ENCODE data around the gene MLXIP.
"Not testable (repeated sequence)": the region's sequence is repeated elsewhere in the genome, so short reads cannot be mapped to it uniquely, and the experiment has no call there.

Gene MLXIP

GRCh38 chr12:122052285-122052684 is 26.3 kb upstream of the MLXIP start:
- DNase-seq: no peak

- DNase-seq: no peak
Measured at GRCh38 chr12:122054842-122055520, 23.6 kb upstream of the MLXIP start.

- not testable (repeated sequence) for DNase-seq
Measured at GRCh38 chr12:122056406-122056805, 22.1 kb upstream of the MLXIP start.

GRCh38 chr12:122057007-122057735 is 21.4 kb upstream of the MLXIP start:
- DNase-seq: no peak

GRCh38 chr12:122057769-122058168 is 20.8 kb upstream of the MLXIP start:
- DNase-seq: no peak

- no peak for DNase-seq
Measured at GRCh38 chr12:122058549-122059149, 19.9 kb upstream of the MLXIP start.

- DNase-seq: no peak
Measured at GRCh38 chr12:122059203-122059960, 19.2 kb upstream of the MLXIP start.

GRCh38 chr12:122060081-122060501 is 18.5 kb upstream of the MLXIP start:
- DNase-seq: no peak

GRCh38 chr12:122061253-122061652 is 17.3 kb upstream of the MLXIP start:
- DNase-seq: no peak

- DNase-seq: peak; percentile 88
Measured at GRCh38 chr12:122062832-122063693, 15.5 kb upstream of the MLXIP start.

GRCh38 chr12:122063694-122064024 is 14.9 kb upstream of the MLXIP start:
- no peak for DNase-seq

GRCh38 chr12:122064025-122064777 is 14.4 kb upstream of the MLXIP start:
- peak; percentile 97 for DNase-seq

GRCh38 chr12:122064780-122065588 is 13.6 kb upstream of the MLXIP start:
- peak; percentile 97 for DNase-seq

- no peak for DNase-seq
Measured at GRCh38 chr12:122067548-122067947, 11.0 kb upstream of the MLXIP start.

GRCh38 chr12:122067966-122068365 is 10.6 kb upstream of the MLXIP start:
- no peak for DNase-seq

- peak; percentile 94 for DNase-seq
Measured at GRCh38 chr12:122072031-122072970, 6.3 kb upstream of the MLXIP start.

- no peak for DNase-seq
Measured at GRCh38 chr12:122073815-122074214, 4.7 kb upstream of the MLXIP start.

- DNase-seq: no peak
Measured at GRCh38 chr12:122076743-122077495, 1.6 kb upstream of the MLXIP start.

GRCh38 chr12:122079033-122079531 is 526 bp downstream of the MLXIP start:
- DNase-seq: no peak

Measured in NCI-H226 (cell line).